Measurements from ENCODE around the gene CDX1.

CDX1 gene

GRCh38 chr5:150131978-150132694, 34.4 kb upstream of the CDX1 start:
- DNase-seq: no peak

- DNase-seq: no peak
These were observed 33.8 kb upstream of the CDX1 start for GRCh38 chr5:150132740-150133139.

GRCh38 chr5:150133581-150134197, 32.9 kb upstream of the CDX1 start:
- DNase-seq: no peak

GRCh38 chr5:150134198-150134588, 32.4 kb upstream of the CDX1 start:
- DNase-seq: no peak

- no peak for DNase-seq
These were observed 30.8 kb upstream of the CDX1 start for GRCh38 chr5:150135557-150136304.

DNA sequence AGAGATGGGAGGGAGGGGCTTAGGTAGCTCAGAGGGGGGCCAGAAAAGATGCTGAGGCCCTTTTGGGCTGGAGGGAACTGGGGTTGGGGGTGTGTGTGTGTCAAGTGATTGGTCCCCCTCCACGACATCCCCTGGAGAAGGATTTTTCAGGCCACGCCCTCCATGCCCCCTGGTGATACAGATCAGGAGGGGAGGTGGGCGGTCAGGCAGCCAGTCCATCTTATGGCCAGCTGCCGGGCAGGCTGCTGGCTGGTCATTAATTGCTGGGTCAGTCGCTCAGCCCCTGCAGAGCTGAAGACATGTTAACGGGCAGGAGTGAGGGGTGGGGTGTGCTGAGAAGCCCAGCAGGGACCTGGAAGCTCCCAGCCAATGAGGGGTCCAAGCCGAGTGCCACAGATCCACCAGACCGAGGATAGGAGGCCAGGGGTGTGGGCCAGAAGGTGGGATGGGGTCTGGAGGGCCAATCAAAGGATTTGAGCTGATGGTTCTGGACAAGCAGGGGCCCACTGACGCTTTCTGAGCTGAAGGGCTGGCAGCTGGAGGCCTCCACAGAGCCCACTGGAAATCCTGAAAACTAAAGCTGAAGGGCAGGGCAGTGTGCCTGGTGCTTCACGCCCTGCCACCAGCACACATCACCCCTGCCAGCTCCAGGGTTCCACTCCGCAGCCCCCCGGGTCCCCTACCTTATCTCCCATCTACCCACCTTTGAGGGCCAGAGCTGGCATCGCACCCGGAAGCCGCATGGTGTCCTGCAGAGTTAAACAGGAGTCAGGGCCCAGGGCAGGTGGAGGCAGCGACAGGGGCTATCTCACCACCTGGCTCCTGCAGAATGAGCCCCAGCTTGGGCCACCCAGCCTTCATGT, 30.0 kb upstream of the CDX1 start:
- no peak for DNase-seq

DNA sequence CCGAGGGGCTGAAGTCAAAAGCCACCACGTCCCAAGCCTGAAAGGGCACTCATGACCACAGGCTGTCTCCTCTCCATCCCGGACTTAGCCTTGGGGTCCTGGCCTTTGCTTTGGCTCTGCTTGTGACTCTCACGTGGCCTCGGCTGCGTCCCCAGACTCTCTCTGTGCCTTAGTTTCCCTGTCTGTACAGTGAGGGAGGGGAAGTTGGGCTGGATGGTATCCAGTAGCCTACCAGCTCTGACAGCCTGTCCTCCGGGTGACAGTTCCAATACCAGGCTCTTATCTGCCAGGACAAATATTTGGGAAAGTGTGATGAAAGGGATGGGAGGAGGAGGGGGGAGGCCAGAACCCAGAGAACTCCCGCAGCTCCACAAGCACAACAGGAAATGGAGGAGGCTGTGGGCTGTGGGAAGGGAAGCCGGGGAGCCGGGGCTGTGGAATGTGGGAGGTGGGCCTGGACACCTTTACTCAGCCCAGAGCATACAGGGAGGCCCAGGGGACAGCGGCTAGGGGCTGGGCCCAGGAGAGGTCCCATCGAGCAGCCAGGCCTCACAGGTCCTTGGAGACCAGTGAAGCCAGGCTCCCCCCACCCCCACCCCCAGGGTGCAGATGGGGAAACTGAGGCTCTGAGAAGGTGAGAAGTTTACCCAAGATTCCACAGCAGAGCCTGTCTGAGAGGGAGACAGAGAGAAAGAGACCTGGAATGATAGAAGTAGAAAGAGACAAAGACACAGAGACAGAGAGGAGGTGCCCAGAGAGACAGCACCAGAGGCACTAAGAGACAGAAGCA, 29.2 kb upstream of the CDX1 start:
- no peak for DNase-seq

GRCh38 chr5:150137997-150138396, 28.6 kb upstream of the CDX1 start:
- DNase-seq: no peak

GRCh38 chr5:150138551-150139265, 27.9 kb upstream of the CDX1 start:
- DNase-seq: no peak

DNA sequence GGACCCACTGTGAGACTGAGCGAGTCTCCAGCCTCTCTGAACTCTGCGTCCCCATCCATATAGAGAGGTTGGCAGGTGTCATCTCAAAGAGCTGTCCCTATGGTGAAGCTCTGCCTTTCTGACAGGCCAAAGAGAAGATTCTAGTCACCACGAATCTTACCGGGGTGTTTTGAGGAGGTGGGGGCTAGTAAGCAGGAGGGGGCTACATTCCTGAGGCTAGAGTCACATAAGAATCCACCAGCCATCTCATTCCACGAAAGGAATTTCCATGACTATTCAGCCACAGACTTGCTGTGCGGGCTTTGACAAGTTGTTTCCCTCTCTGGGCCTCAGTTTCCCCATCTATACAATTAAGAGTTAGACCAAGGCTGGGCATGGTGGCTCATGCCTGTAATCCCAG, 27.2 kb upstream of the CDX1 start:
- no peak for DNase-seq

- no peak for DNase-seq
These were observed 25.7 kb upstream of the CDX1 start for GRCh38 chr5:150140830-150141229.

- no peak for DNase-seq
These were observed 24.9 kb upstream of the CDX1 start for GRCh38 chr5:150141544-150142184.

GRCh38 chr5:150142185-150142958, 24.2 kb upstream of the CDX1 start:
- DNase-seq: no peak

- no peak for DNase-seq
These were observed 23.6 kb upstream of the CDX1 start for GRCh38 chr5:150142959-150143349.

DNA sequence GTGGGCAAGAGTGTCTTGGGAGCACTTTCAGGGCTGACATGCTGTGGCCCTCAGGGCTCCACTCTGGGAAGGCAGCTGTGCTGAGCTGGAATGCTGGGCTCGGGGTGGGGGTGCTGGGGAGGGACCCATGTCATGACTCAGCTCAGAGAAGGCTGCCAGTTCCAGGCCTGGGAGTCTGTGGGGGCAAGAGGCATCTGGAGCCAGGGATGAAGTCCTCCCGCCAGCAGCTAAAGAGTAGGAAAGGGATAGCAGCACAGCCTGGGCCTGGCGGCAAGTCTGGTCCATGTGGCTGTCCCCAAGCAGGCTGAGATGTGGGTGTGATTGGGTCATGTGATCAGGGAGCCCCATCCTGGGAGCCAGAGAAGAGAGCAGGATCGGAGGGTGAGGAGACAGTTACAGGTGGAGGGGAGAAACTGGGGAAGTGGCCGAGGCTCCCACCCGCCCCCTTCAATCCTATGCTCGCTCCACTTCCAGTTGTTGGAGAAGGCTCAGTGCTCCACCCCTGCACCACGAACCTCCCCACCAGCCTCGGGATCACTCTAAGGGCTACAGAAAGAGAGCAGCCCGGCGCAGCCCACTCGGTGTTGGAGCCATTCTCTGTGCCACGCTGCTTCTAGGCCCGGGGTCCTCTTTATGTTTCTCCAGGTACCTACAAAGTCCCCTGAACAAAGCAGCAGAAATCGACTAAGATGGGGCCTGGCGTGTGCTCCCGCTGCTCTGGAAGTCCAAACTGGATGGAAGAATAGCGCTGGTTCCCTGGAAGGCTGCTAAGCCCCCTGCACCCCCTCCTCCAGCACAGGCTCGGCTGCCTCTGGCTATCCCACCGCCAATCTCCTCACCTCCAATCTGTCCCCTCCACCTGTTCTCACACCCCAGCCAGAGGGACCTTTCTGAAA, 23.0 kb upstream of the CDX1 start:
- no peak for DNase-seq

DNA sequence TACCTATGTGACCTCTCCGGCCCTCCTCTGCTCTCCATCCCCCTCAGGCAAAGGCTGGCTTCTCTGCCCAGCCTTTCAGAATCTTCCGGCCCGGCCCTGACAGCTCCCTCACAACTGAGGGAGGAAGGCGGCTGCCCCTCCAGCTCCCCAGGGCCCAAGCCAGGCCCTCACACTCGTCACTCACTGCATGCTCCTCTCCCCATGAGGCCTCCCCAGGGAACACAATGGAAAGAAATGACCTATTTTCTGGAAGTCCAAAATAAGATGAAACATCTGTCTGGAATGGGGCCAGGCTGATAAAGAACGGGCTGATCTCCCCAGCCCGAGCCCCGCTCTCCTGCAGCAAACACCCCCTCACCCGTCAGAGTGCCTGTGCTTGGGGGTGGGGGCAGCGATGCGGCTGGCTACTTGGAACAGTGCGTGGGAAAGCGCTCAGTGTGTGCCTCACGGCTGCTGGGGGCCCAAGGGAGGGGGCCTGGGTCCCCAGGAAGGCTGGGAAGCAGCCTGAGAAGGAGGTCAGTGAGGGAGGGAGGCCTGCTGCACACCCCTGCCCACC, 22.3 kb upstream of the CDX1 start:
- no peak for DNase-seq

GRCh38 chr5:150144879-150145278, 21.7 kb upstream of the CDX1 start:
- no peak for DNase-seq

- DNase-seq: no peak
These were observed 20.3 kb upstream of the CDX1 start for GRCh38 chr5:150146235-150146634.
